HepG2 (cell line): Measurements from ENCODE around the gene DUSP12. TPM values are rescaled to one million over a fixed set of nuclear protein-coding genes. Genes with fewer than 3 reads are reported as not detected.

Experiments used
- ATAC-seq: fragments of 200-7000 bp; cut with Tn5 transposase; 3 replicates; pipeline ENCODE4 v1.9.1; 2020; ENCODE audit warnings: mild to moderate bottlenecking, moderate library complexity
- BruUV-seq: library from RNA; stranded (reverse); fragments of 400-500 nt; replicated peaks from 2 replicates; lab custom pipeline; 2021; lab: Mats Ljungman, UMichigan
- CTCF ChIA-PET: fragments of 300-600 bp; formaldehyde crosslinking; extraction: SDS; loops from one replicate; lab custom pipeline; 2021; ENCODE audit warnings: low total read pairs, inconsistent platforms, low intra/inter-chr PET ratio; lab: Yijun Ruan, JAX
- POLR2A ChIA-PET: fragments of 350-600 bp; sonication (Branson Sonifier 250); formaldehyde crosslinking; loops from one replicate; lab custom pipeline; 2020; ENCODE audit warnings: antibody characterized with exemption, inconsistent platforms; lab: Yijun Ruan, JAX
- DNase-seq: peaks from one replicate; pipeline ENCODE4 v3.0.0-alpha.2; 2015; ENCODE audit warnings: low spot score
- FAIRE-seq: peaks from 3 replicates; lab custom pipeline; 2011; peaks lifted over from hg19 to GRCh38; lab: Jason Lieb, UNC
- H2AFZ ChIP-seq: one replicate; pipeline ENCODE4 v1.6.1; 2011; ENCODE audit warnings: low read length, inconsistent platforms
- H3K27ac ChIP-seq: fragments of 300-600 bp; 3 replicates; pipeline ENCODE4 v1.8.0; 2011; ENCODE audit warnings: mixed run types, mild to moderate bottlenecking, mixed read lengths, low read length, inconsistent platforms; ENCODE audit not compliant: insufficient read depth; ENCODE audit errors: extremely low read length
- H3K27me3 ChIP-seq, 2 experiments: fragments of 200-600 bp in 1 of 2; 2 replicates in 1 of 2; 3 replicates in 1 of 2; pipeline versions ENCODE4 v1.6.0 to v1.8.0; 2011; ENCODE audit warnings: low read length in 2 of 2, mild to moderate bottlenecking in 2 of 2, moderate library complexity in 2 of 2, inconsistent platforms in 1 of 2; ENCODE audit not compliant: insufficient read depth in 2 of 2, control insufficient read depth in 1 of 2
- H3K36me3 ChIP-seq, 2 experiments: fragments of 200-600 bp in 1 of 2; replicated peaks in 1 of 2; 2 replicates in 1 of 2; 3 replicates in 1 of 2; pipeline versions ENCODE4 v1.5.1 to v1.8.0; 2011; ENCODE audit warnings: low read length in 2 of 2, inconsistent platforms in 1 of 2; ENCODE audit not compliant: insufficient read depth in 2 of 2, control insufficient read depth in 1 of 2
- H3K4me1 ChIP-seq: 2 replicates; pipeline ENCODE4 v1.5.1; 2012; ENCODE audit warnings: low read length, inconsistent platforms; ENCODE audit not compliant: insufficient read depth
- H3K4me2 ChIP-seq: 2 replicates; pipeline ENCODE4 v1.6.0; 2011; ENCODE audit warnings: low read depth, low read length, inconsistent platforms
- H3K4me3 ChIP-seq, 3 experiments: fragments of 200-600 bp in 1 of 3; sonication (generic), shearing (Covaris generic) in 1 of 3; replicated peaks in 1 of 3; 2 replicates each; pipeline ENCODE4 v1.5.1; 2011 to 2016; ENCODE audit warnings: low read length in 3 of 3, inconsistent platforms in 2 of 3, low read depth in 2 of 3, mild to moderate bottlenecking in 2 of 3, control low read depth in 1 of 3, mixed read lengths in 1 of 3; ENCODE audit not compliant: insufficient read depth in 1 of 3
- H3K79me2 ChIP-seq: one replicate; pipeline ENCODE4 v1.6.1; 2011; ENCODE audit warnings: low read length, inconsistent platforms; ENCODE audit not compliant: insufficient read depth
- H3K9ac ChIP-seq: 2 replicates; pipeline ENCODE4 v1.6.0; 2011; ENCODE audit warnings: mild to moderate bottlenecking, low read depth, low read length, inconsistent platforms; ENCODE audit not compliant: insufficient read depth
- H3K9me3 ChIP-seq: 2 replicates; pipeline ENCODE4 v1.5.1; 2012; ENCODE audit warnings: mild to moderate bottlenecking, low read length
- H4K20me1 ChIP-seq: 2 replicates; pipeline ENCODE4 v1.6.0; 2011; ENCODE audit warnings: inconsistent platforms, mild to moderate bottlenecking, low read length, moderate library complexity; ENCODE audit not compliant: insufficient read depth
- ATF7 ChIP-seq, 2 experiments: fragments of 450-650 bp in 1 of 2; sonication (generic) in 1 of 2; formaldehyde crosslinking in 1 of 2; IDR thresholded peaks; 2 replicates each; pipeline versions ENCODE4 v1.4.0 to v1.6.1; 2016 to 2020; ENCODE audit warnings: antibody characterized with exemption in 1 of 2, mild to moderate bottlenecking in 1 of 2, missing genetic modification reagents in 1 of 2
- CBX5 ChIP-seq: sonication (generic); formaldehyde crosslinking; IDR thresholded peaks from 2 replicates; pipeline ENCODE4 v1.4.0; 2020; ENCODE audit warnings: missing genetic modification reagents, borderline replicate concordance
- HNF4A ChIP-seq: sonication (generic); formaldehyde crosslinking; IDR thresholded peaks from 2 replicates; pipeline ENCODE4 v1.4.0; 2020; ENCODE audit warnings: missing genetic modification reagents
- MAZ ChIP-seq, 2 experiments: sonication (generic) in 1 of 2; formaldehyde crosslinking in 1 of 2; IDR thresholded peaks; 2 replicates each; pipeline versions ENCODE4 v1.5.0 to v1.6.1; 2012 to 2020; ENCODE audit warnings: low read depth in 2 of 2, mild to moderate bottlenecking in 2 of 2, borderline replicate concordance in 1 of 2, improper control_type of control experiment in 1 of 2, low read length in 1 of 2, missing genetic modification reagents in 1 of 2, moderate library complexity in 1 of 2
- MYC ChIP-seq: sonication (generic); formaldehyde crosslinking; IDR thresholded peaks from 2 replicates; pipeline ENCODE4 v1.9.0; 2021; ENCODE audit warnings: missing genetic modification reagents, borderline replicate concordance
- WGBS: methylation state at CpG from one replicate; pipeline ENCODE4 v1.1.6; 2017; ENCODE audit warnings: low lambda C conversion rate; 5-methylcytosine and 5-hydroxymethylcytosine counted together
- in situ Hi-C: cut with HindIII; loops from 2 replicates; pipeline ENCODE4 v1.10.0; 2017; ENCODE audit warnings: low pct_unique_long_range_greater_than_20kb; ENCODE audit not compliant: extremely low pct_ligation_motif_present
- intact Hi-C: fragments of 100-400 bp; cut with micrococcal nuclease; formaldehyde crosslinking; loops from one replicate; pipeline ENCODE4 v1.10.0; 2022; ENCODE audit not compliant: unreplicated experiment
- polyA plus RNA-seq, 8 experiments: library from polyadenylated mRNA; depleted of rRNA in 3 of 8; stranded (reverse) in 7 of 8; unstranded in 1 of 8; fragments of >200 nt; fragmentation: Illumina TruSeq in 4 of 8; extraction: Trizol in 4 of 8; gene quantifications; 2 replicates each; pipeline versions ENCODE4 v1.2.1 to v1.2.3, GENCODE V29; 2011 to 2016; ENCODE audit warnings: low read depth in 4 of 8, missing spikeins in 1 of 8, mixed read lengths in 1 of 8; ENCODE audit not compliant: insufficient read depth in 1 of 8
- total RNA-seq, 5 experiments: library from RNA; depleted of rRNA; stranded (reverse); fragments of >200 nt; fragmentation: Illumina TruSeq; extraction: Trizol; gene quantifications; 2 replicates each; pipeline ENCODE4 v1.2.3, GENCODE V29; 2016; ENCODE audit warnings: low read depth in 1 of 5
- TF ChIP-seq, protein P1 (sequence below): IDR thresholded peaks from 2 replicates; pipeline ENCODE4 v1.6.1; 2016; ENCODE audit warnings: missing compliant biosample characterization, missing genetic modification reagents, borderline replicate concordance
- TF ChIP-seq, protein P2 (sequence below): IDR thresholded peaks from 2 replicates; pipeline ENCODE4 v1.6.1; 2018; ENCODE audit warnings: missing genetic modification reagents
- TF ChIP-seq, protein P3 (sequence below): sonication (generic); formaldehyde crosslinking; IDR thresholded peaks from 2 replicates; pipeline ENCODE4 v1.5.1; 2020; ENCODE audit warnings: missing genetic modification reagents, mild to moderate bottlenecking, borderline replicate concordance
- TF ChIP-seq, protein P4 (sequence below): sonication (generic); formaldehyde crosslinking; IDR thresholded peaks from 2 replicates; pipeline ENCODE4 v1.4.0; 2020; ENCODE audit warnings: missing genetic modification reagents

DUSP12 gene
- total and polyA plus RNA-seq, 2 of the 13 experiments (the other 11 are each of a cell fraction or from before 2014, with no cell fraction given) = 36.7 to 37.1 TPM

DNA sequence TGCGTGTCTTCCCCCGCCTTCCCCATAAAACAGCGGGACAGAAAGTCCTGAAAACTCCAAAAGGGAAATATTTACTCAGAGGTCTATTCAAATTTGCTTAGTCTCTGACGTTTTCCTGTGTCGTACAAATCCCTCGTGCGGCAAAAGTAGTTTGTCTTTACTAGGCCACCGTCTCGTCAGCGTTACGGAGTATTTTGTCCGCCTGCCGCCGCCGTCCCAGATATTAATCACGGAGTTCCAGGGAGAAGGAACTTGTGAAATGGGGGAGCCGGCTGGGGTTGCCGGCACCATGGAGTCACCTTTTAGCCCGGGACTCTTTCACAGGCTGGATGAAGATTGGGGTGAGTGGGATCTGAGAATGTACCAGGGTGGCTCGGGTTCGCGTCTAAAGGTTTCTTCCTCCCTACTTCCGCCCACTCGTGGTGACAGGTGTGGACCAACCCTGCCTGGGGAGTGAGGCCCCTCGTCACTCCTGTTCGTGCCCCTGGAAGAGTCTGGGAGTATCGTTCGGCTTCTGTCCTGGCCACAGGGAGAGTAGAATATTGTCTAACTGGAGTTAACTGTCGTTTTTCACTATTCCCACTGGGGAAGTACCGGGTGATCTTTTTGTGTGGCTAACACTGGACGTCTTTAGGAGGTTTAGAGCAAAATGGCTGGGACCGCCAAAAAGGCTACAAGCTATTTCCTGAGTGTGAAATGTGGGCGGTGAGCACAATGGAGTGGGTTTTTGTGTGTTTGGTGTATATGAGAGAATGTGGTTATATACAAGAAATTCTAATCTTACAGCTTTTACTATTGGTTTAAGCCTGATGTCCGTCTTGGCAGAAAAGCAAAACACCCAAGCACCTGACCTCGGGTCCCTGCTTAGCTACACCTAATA lies 16.8 kb downstream of the DUSP12 start, which contains the start of gene ATF6 (continued):
- TF ChIP-seq, protein P1, sequence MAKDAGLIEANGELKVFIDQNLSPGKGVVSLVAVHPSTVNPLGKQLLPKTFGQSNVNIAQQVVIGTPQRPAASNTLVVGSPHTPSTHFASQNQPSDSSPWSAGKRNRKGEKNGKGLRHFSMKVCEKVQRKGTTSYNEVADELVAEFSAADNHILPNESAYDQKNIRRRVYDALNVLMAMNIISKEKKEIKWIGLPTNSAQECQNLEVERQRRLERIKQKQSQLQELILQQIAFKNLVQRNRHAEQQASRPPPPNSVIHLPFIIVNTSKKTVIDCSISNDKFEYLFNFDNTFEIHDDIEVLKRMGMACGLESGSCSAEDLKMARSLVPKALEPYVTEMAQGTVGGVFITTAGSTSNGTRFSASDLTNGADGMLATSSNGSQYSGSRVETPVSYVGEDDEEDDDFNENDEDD (CRISPR knock-in tag) = peak; percentile 62; the same call in 1 of the 2 replicates
- TF ChIP-seq, protein P2, sequence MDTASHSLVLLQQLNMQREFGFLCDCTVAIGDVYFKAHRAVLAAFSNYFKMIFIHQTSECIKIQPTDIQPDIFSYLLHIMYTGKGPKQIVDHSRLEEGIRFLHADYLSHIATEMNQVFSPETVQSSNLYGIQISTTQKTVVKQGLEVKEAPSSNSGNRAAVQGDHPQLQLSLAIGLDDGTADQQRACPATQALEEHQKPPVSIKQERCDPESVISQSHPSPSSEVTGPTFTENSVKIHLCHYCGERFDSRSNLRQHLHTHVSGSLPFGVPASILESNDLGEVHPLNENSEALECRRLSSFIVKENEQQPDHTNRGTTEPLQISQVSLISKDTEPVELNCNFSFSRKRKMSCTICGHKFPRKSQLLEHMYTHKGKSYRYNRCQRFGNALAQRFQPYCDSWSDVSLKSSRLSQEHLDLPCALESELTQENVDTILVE (CRISPR knock-in tag) = peak; percentile 73; the same call in 1 of the 2 replicates
- TF ChIP-seq MYC (CRISPR knock-in tag) = peak; percentile 57; the same call in 1 of the 2 replicates
- TF ChIP-seq, protein P3, sequence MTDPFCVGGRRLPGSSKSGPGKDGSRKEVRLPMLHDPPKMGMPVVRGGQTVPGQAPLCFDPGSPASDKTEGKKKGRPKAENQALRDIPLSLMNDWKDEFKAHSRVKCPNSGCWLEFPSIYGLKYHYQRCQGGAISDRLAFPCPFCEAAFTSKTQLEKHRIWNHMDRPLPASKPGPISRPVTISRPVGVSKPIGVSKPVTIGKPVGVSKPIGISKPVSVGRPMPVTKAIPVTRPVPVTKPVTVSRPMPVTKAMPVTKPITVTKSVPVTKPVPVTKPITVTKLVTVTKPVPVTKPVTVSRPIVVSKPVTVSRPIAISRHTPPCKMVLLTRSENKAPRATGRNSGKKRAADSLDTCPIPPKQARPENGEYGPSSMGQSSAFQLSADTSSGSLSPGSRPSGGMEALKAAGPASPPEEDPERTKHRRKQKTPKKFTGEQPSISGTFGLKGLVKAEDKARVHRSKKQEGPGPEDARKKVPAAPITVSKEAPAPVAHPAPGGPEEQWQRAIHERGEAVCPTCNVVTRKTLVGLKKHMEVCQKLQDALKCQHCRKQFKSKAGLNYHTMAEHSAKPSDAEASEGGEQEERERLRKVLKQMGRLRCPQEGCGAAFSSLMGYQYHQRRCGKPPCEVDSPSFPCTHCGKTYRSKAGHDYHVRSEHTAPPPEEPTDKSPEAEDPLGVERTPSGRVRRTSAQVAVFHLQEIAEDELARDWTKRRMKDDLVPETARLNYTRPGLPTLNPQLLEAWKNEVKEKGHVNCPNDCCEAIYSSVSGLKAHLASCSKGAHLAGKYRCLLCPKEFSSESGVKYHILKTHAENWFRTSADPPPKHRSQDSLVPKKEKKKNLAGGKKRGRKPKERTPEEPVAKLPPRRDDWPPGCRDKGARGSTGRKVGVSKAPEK (CRISPR knock-in tag) = 0 out of 2 replicates have a peak, but pooled peaks have one; percentile 35

DNA sequence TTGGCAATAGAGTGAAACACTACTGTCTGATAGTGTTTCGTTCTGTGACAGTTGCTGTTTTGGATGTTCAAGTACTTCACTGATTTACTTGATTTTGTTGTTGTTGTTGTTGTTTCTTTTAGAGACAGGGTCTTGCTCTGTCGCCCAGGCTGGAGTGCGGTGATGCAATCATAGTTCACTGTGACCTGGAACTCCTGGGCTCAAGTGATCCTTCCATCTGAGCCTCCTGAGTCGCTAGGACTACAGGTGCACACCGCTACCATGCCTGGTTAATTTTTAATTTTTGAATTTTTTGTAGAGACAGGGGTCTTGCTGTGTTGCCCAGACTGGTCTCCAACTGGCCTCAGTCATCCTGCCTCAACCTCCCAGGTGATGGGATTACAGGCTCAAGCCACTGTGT lies 18.9 kb downstream of the DUSP12 start:
- ChIA-PET CTCF (no interaction called here), POLR2A (no interaction called here)
- in situ Hi-C loops = no loop called here
- DNase-seq = no peak
- ATAC-seq = no peak
- intact Hi-C loops = no loop called here
- WGBS = 99% methylated on average over 5 of the region's 5 CpGs
- H3K4me1 ChIP-seq = peaks cover 25% of the 10 kb centered on the region
- no peak overlapping the region for H3K27ac ChIP-seq
- BruUV-seq = no TSS peak
- H3K36me3 ChIP-seq = no peaks in the 10 kb centered on the region
- no peaks in the 10 kb centered on the region for H3K9me3 ChIP-seq
- no peak overlapping the region for H2AFZ ChIP-seq
- H3K4me2 ChIP-seq = peak overlapping the region; percentile 25
- H3K27me3 ChIP-seq = no peaks in the 10 kb centered on the region; a peak in 2 of 5 replicates
- peaks cover 42% of the 10 kb centered on the region for H3K79me2 ChIP-seq
- H4K20me1 ChIP-seq = no peaks in the 10 kb centered on the region; the same call in 1 of the 2 replicates
- no peak overlapping the region for H3K9ac ChIP-seq
- no peak for FAIRE-seq
- H3K4me3 ChIP-seq = no peak overlapping the region; a peak in 1 of 6 replicates
- TF ChIP-seq MAZ (IDR thresholded peaks at IDR 0.05; ENCODE audit: borderline replicate concordance, low read depth, low read length) (no peak), MAZ (CRISPR knock-in tag; IDR thresholded peaks at IDR 0.05; ENCODE audit: low read depth) (no peak), HNF4A (no peak), CBX5 (CRISPR knock-in tag) (no peak), ATF7 (IDR thresholded peaks at IDR 0.05) (0 out of 2 replicates have a peak, but pooled peaks have one; percentile 9), ATF7 (CRISPR knock-in tag; IDR thresholded peaks at IDR 0.05) (no peak)
- TF ChIP-seq, protein P4, sequence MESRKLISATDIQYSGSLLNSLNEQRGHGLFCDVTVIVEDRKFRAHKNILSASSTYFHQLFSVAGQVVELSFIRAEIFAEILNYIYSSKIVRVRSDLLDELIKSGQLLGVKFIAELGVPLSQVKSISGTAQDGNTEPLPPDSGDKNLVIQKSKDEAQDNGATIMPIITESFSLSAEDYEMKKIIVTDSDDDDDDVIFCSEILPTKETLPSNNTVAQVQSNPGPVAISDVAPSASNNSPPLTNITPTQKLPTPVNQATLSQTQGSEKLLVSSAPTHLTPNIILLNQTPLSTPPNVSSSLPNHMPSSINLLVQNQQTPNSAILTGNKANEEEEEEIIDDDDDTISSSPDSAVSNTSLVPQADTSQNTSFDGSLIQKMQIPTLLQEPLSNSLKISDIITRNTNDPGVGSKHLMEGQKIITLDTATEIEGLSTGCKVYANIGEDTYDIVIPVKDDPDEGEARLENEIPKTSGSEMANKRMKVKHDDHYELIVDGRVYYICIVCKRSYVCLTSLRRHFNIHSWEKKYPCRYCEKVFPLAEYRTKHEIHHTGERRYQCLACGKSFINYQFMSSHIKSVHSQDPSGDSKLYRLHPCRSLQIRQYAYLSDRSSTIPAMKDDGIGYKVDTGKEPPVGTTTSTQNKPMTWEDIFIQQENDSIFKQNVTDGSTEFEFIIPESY (CRISPR knock-in tag) = peak; percentile 93
